Measurements from ENCODE around the gene RUNX2. TPM values are rescaled to one million over a fixed set of nuclear protein-coding genes. Genes with fewer than 3 reads are reported as not detected.

The RUNX2 gene
- polyA plus RNA-seq, 1 donor (not counting 4 experiments of a cell fraction or from before 2014, with no cell fraction given) = 1.4 TPM

DNA sequence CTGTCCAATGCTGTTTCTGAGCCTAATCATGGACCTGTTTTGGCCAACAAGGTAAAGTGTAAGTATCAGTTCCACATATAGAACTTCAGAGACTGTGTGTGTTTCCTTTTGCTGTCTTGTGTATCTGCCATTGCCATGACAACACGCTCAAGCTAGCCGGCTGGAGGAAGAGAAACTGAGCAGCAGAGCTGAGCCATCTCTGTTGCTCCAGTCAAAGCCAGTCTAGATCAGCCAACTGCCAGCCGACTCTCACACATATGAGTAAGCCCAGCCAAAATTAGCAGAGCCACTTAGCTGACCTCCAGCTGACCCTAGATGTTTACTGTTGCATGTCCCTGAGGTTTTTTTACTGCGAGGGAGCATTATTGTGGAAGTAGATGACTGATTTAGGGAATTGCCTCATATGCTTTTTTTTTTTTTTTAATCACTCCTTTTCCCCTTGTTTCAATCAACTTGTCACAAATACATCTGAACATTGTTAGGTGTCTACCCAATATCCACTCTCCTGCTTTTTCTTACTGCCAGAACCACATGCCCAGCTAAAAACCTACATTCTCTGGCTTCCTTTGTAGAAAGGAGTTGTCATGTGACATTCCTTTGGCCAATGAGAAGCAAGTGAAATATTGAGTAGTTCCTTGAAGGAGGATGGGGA is 353.9 kb downstream of the RUNX2 start:
- Histone ChIP-seq H3K4me2 (ENCODE audit: control insufficient read depth, extremely low read depth, insufficient read depth, low read depth, low read length) (no peak overlapping the region), H3K4me3 (ENCODE audit: control insufficient read depth in 2 of 3, extremely low read depth in 1 of 3, insufficient read depth in 2 of 3, low read depth in 1 of 3, low read length in 3 of 3) (no peak overlapping the region), H3K27me3 (ENCODE audit: control insufficient read depth, extremely low read depth, insufficient read depth, low read length) (no peaks in the 10 kb centered on the region), H3K9ac (ENCODE audit: control insufficient read depth, extremely low read depth, insufficient read depth, low read length) (no peak overlapping the region), H2AFZ (ENCODE audit: control insufficient read depth, low read length) (no peak overlapping the region), H3K9me3 (ENCODE audit: control insufficient read depth, low read depth, low read length) (peaks cover 5% of the 10 kb centered on the region), H3K4me1 (ENCODE audit: control insufficient read depth, extremely low read depth, insufficient read depth, low read length) (peaks cover 10% of the 10 kb centered on the region), H3K79me2 (ENCODE audit: control insufficient read depth, insufficient read depth, low read length) (no peaks in the 10 kb centered on the region), H3K9me1 (ENCODE audit: control insufficient read depth, extremely low read depth, insufficient read depth, low read length) (no peaks in the 10 kb centered on the region), H3K27ac (ENCODE audit: control insufficient read depth, insufficient read depth, low read length) (no peak overlapping the region), H3K36me3 (ENCODE audit: control insufficient read depth in 2 of 2, extremely low read depth in 1 of 2, insufficient read depth in 2 of 2, low read length in 2 of 2) (no peaks in the 10 kb centered on the region), H4K20me1 (ENCODE audit: control insufficient read depth, extremely low read depth, insufficient read depth, low read length) (no peaks in the 10 kb centered on the region)
- dilution Hi-C loops (cut with MboI; ENCODE audit: extremely low pct_ligation_motif_present, low sequenced_read_pairs) = no loop called here
- TF ChIP-seq EZH2 (IDR thresholded peaks at IDR 0.05; ENCODE audit: low read length) (no peak), CTCF (optimal IDR thresholded peaks at IDR 0.05 in 1 of 3, IDR thresholded peaks at IDR 0.05 in 1 of 3, conservative IDR thresholded peaks at IDR 0.05 in 1 of 3; ENCODE audit: extremely low read depth in 1 of 3, insufficient read depth in 2 of 3, low read length in 3 of 3) (no peak)
- FAIRE-seq (peak; percentile 5), DNase-seq (ENCODE audit: low read depth, low spot score) (no peak)

GRCh38 chr6:45684476-45684875 is 356.3 kb downstream of the RUNX2 start:
- FAIRE-seq = no peak
- no peak for DNase-seq (ENCODE audit: low read depth, low spot score)
- Histone ChIP-seq H2AFZ (ENCODE audit: control insufficient read depth, low read length) (no peak overlapping the region), H4K20me1 (ENCODE audit: control insufficient read depth, extremely low read depth, insufficient read depth, low read length) (no peaks in the 10 kb centered on the region), H3K9ac (ENCODE audit: control insufficient read depth, extremely low read depth, insufficient read depth, low read length) (no peak overlapping the region), H3K9me1 (ENCODE audit: control insufficient read depth, extremely low read depth, insufficient read depth, low read length) (no peaks in the 10 kb centered on the region), H3K27ac (ENCODE audit: control insufficient read depth, insufficient read depth, low read length) (no peak overlapping the region), H3K79me2 (ENCODE audit: control insufficient read depth, insufficient read depth, low read length) (no peaks in the 10 kb centered on the region), H3K4me3 (ENCODE audit: control insufficient read depth in 2 of 3, extremely low read depth in 1 of 3, insufficient read depth in 2 of 3, low read depth in 1 of 3, low read length in 3 of 3) (no peak overlapping the region), H3K4me1 (ENCODE audit: control insufficient read depth, extremely low read depth, insufficient read depth, low read length) (no peaks in the 10 kb centered on the region), H3K36me3 (ENCODE audit: control insufficient read depth in 2 of 2, extremely low read depth in 1 of 2, insufficient read depth in 2 of 2, low read length in 2 of 2) (no peaks in the 10 kb centered on the region), H3K27me3 (ENCODE audit: control insufficient read depth, extremely low read depth, insufficient read depth, low read length) (no peaks in the 10 kb centered on the region), H3K9me3 (ENCODE audit: control insufficient read depth, low read depth, low read length) (peaks cover 5% of the 10 kb centered on the region), H3K4me2 (ENCODE audit: control insufficient read depth, extremely low read depth, insufficient read depth, low read depth, low read length) (no peak overlapping the region)
- dilution Hi-C loops (cut with MboI; ENCODE audit: extremely low pct_ligation_motif_present, low sequenced_read_pairs) = no loop called here
- TF ChIP-seq CTCF (optimal IDR thresholded peaks at IDR 0.05 in 1 of 3, IDR thresholded peaks at IDR 0.05 in 1 of 3, conservative IDR thresholded peaks at IDR 0.05 in 1 of 3; ENCODE audit: extremely low read depth in 1 of 3, insufficient read depth in 2 of 3, low read length in 3 of 3) = no peak
- no peak for TF ChIP-seq EZH2 (IDR thresholded peaks at IDR 0.05; ENCODE audit: low read length)
